Neuronal stem cell (in vitro differentiated cells): ENCODE measurements around the gene ARHGAP35.

Source experiments
- DNase-seq: peaks from one replicate; pipeline ENCODE4 v3.0.0-alpha.2; 2013; ENCODE audit warnings: low spot score
- H2AFZ ChIP-seq: one replicate; pipeline ENCODE4 v1.6.1; 2013; ENCODE audit warnings: mild to moderate bottlenecking, low read length, inconsistent platforms
- H2AK5ac ChIP-seq: 2 replicates; pipeline ENCODE4 v1.6.1; 2013; ENCODE audit warnings: low read depth, mild to moderate bottlenecking, inconsistent platforms, low read length, moderate library complexity, mixed read lengths
- H2BK120ac ChIP-seq: 2 replicates; pipeline ENCODE4 v1.6.1; 2013; ENCODE audit warnings: low read depth, mild to moderate bottlenecking, inconsistent platforms, low read length, moderate library complexity, mixed read lengths
- H2BK12ac ChIP-seq: one replicate; pipeline ENCODE4 v1.6.1; 2013; ENCODE audit warnings: low read length, inconsistent platforms
- H2BK15ac ChIP-seq: 2 replicates; pipeline ENCODE4 v1.6.1; 2013; ENCODE audit warnings: mild to moderate bottlenecking, low read length, inconsistent platforms, mixed read lengths
- H2BK5ac ChIP-seq: one replicate; pipeline ENCODE4 v1.6.1; 2013; ENCODE audit warnings: inconsistent platforms, mild to moderate bottlenecking, low read length, moderate library complexity
- H3K14ac ChIP-seq: one replicate; pipeline ENCODE4 v1.6.1; 2013; ENCODE audit warnings: low read length, inconsistent platforms
- H3K18ac ChIP-seq: 2 replicates; pipeline ENCODE4 v1.6.1; 2013; ENCODE audit warnings: low read length, inconsistent platforms
- H3K23ac ChIP-seq: 2 replicates; pipeline ENCODE4 v1.6.1; 2013; ENCODE audit warnings: low read depth, mild to moderate bottlenecking, mixed read lengths, low read length, inconsistent platforms; ENCODE audit not compliant: poor library complexity
- H3K27ac ChIP-seq: replicated peaks from 3 replicates; pipeline ENCODE4 v1.5.1; 2013; ENCODE audit warnings: low read length, inconsistent platforms
- H3K27me3 ChIP-seq, 3 experiments: 2 replicates each; pipeline ENCODE4 v1.6.1; 2013; ENCODE audit warnings: low read length in 3 of 3, mild to moderate bottlenecking in 2 of 3, inconsistent platforms in 1 of 3, low read depth in 1 of 3, mixed read lengths in 1 of 3, moderate library complexity in 1 of 3; ENCODE audit not compliant: control insufficient read depth in 3 of 3, insufficient read depth in 3 of 3
- H3K36me3 ChIP-seq, 2 donors: replicated peaks in 1 of 2; 2 replicates each; pipeline ENCODE4 v1.6.1; 2013; ENCODE audit warnings: low read length in 2 of 2; ENCODE audit not compliant: control insufficient read depth in 2 of 2, insufficient read depth in 2 of 2
- H3K4ac ChIP-seq: 2 replicates; pipeline ENCODE4 v1.6.1; 2013; ENCODE audit warnings: inconsistent platforms, mild to moderate bottlenecking, low read length, moderate library complexity
- H3K4me1 ChIP-seq, 2 donors: 1 replicate in 1 of 2; 2 replicates in 1 of 2; pipeline ENCODE4 v1.6.1; 2013; ENCODE audit warnings: low read length in 2 of 2, low read depth in 1 of 2; ENCODE audit not compliant: control insufficient read depth in 2 of 2, insufficient read depth in 1 of 2
- H3K4me2 ChIP-seq: one replicate; pipeline ENCODE4 v1.6.1; 2013; ENCODE audit warnings: mild to moderate bottlenecking, low read length, inconsistent platforms; ENCODE audit not compliant: insufficient read depth, poor library complexity, severe bottlenecking
- H3K4me3 ChIP-seq, 2 donors: 2 replicates each; pipeline ENCODE4 v1.5.1; 2013; ENCODE audit warnings: low read length in 2 of 2, mild to moderate bottlenecking in 2 of 2, inconsistent platforms in 1 of 2, moderate library complexity in 1 of 2
- H3K79me1 ChIP-seq: one replicate; pipeline ENCODE4 v1.6.1; 2013; ENCODE audit warnings: low read depth, mild to moderate bottlenecking, inconsistent platforms, low read length, moderate library complexity
- H3K9ac ChIP-seq: one replicate; pipeline ENCODE4 v1.6.1; 2013; ENCODE audit warnings: mild to moderate bottlenecking, low read depth, low read length, inconsistent platforms; ENCODE audit not compliant: poor library complexity
- H3K9me3 ChIP-seq, 2 donors: replicated peaks in 1 of 2; 2 replicates each; pipeline versions ENCODE3 to v1.6.1; 2013; ENCODE audit warnings: low read length in 2 of 2, mild to moderate bottlenecking in 2 of 2, inconsistent platforms in 1 of 2, low read depth in 1 of 2, mixed read lengths in 1 of 2, moderate library complexity in 1 of 2; ENCODE audit not compliant: control insufficient read depth in 2 of 2, insufficient read depth in 1 of 2
- H4K8ac ChIP-seq: one replicate; pipeline ENCODE4 v1.6.1; 2013; ENCODE audit warnings: low read depth, mild to moderate bottlenecking, inconsistent platforms, low read length, moderate library complexity
- H4K91ac ChIP-seq: one replicate; pipeline ENCODE4 v1.6.1; 2013; ENCODE audit warnings: low read length, low read depth, mild to moderate bottlenecking, inconsistent platforms; ENCODE audit not compliant: poor library complexity
- whole genome bisulfite sequencing, 2 donors: extraction: QIAGEN DNeasy Blood & Tissue Kit; methylation state at CpG; one replicate each; pipeline ENCODE4 v1.1.7; 2013; ENCODE audit warnings: missing lambda C conversion rate in 2 of 2, mixed read lengths in 1 of 2; ENCODE audit not compliant: insufficient read length in 2 of 2, insufficient replicate concordance in 1 of 2; ENCODE audit errors: extremely low coverage in 2 of 2; 5-methylcytosine and 5-hydroxymethylcytosine counted together

ARHGAP35 gene

GRCh38 chr19:46907880-46908279 is 47.1 kb downstream of the ARHGAP35 start:
- no CpG with 5 or more reads among the region's 4 CpGs for WGBS, 2 donors
- Histone ChIP-seq H3K14ac (no peak overlapping the region), H4K8ac (no peak overlapping the region)

GRCh38 chr19:46909356-46909755 is 48.6 kb downstream of the ARHGAP35 start:
- H2BK120ac ChIP-seq, result no peak overlapping the region
- no CpG with 5 or more reads among the region's 4 CpGs for WGBS, 2 donors

More at GRCh38 chr19:46907880-46908279, 47.1 kb downstream of the ARHGAP35 start:
- H3K4me2 ChIP-seq, result no peak overlapping the region
- H3K79me1 ChIP-seq, result peaks cover 2% of the 10 kb centered on the region
- H3K4me3 ChIP-seq, result no peak overlapping the region
- no peak overlapping the region for H3K4ac ChIP-seq
- peaks cover 0 to 5% of the 10 kb centered on the region in 2 donors for H3K36me3 ChIP-seq
- no peak overlapping the region for H3K9ac ChIP-seq
- no peak overlapping the region for H2BK12ac ChIP-seq
- no peak overlapping the region for H2BK120ac ChIP-seq
- H2BK5ac ChIP-seq, result no peak overlapping the region
- no peak overlapping the region for H2BK15ac ChIP-seq
- no peak overlapping the region for H2AK5ac ChIP-seq
- no peaks in the 10 kb centered on the region for H3K9me3 ChIP-seq
- no peaks in the 10 kb centered on the region for H3K27me3 ChIP-seq
- H3K18ac ChIP-seq, result no peak overlapping the region
- no peak overlapping the region for H4K91ac ChIP-seq
- no peak overlapping the region for H3K23ac ChIP-seq
- DNase-seq, result no peak
- H2AFZ ChIP-seq, result no peak overlapping the region
- peaks cover 4% of the 10 kb centered on the region in 2 donors for H3K4me1 ChIP-seq
- H3K27ac ChIP-seq, result no peak overlapping the region

More at GRCh38 chr19:46909356-46909755, 48.6 kb downstream of the ARHGAP35 start:
- Histone ChIP-seq H2AFZ (no peak overlapping the region), H3K23ac (no peak overlapping the region), H3K4me3 (no peak overlapping the region), H3K27ac (no peak overlapping the region), H3K18ac (no peak overlapping the region), H3K14ac (no peak overlapping the region), H2BK12ac (no peak overlapping the region), H3K27me3 (no peaks in the 10 kb centered on the region), H3K9me3 (no peaks in the 10 kb centered on the region), H3K36me3 (peaks cover 0 to 5% of the 10 kb centered on the region in 2 donors), H3K4me2 (no peak overlapping the region), H3K4ac (no peak overlapping the region), H4K91ac (no peak overlapping the region), H2AK5ac (no peak overlapping the region), H3K4me1 (peaks cover 4 to 7% of the 10 kb centered on the region in 2 donors), H2BK5ac (no peak overlapping the region), H4K8ac (no peak overlapping the region), H2BK15ac (no peak overlapping the region), H3K9ac (no peak overlapping the region), H3K79me1 (no peaks in the 10 kb centered on the region)
- no peak for DNase-seq
